OCI-LY3 (cell line): ENCODE data around the gene CARNS1.
A peak's percentile ranks its signal among the peaks of the same experiment; 100 is the strongest.

Experiments
- H2AFZ ChIP-seq: fragments of 200-600, 300-600 bp; shearing (Covaris generic); 2 replicates; pipeline ENCODE4 v1.6.0; 2014; ENCODE audit warnings: antibody characterized with exemption, low read depth, low read length
- H3K27ac ChIP-seq: fragments of 200-600, 300-600 bp; sonication (generic); 2 replicates; pipeline ENCODE4 v1.5.1; 2014; ENCODE audit warnings: mild to moderate bottlenecking, low read length, moderate library complexity, mixed read lengths
- H3K27me3 ChIP-seq: fragments of 200-600, 300-600 bp; sonication (generic); 2 replicates; pipeline ENCODE4 v1.6.1; 2014; ENCODE audit warnings: low read depth, low read length, mixed read lengths
- H3K36me3 ChIP-seq: fragments of 200-600, 300-600 bp; sonication (generic); replicated peaks from 2 replicates; pipeline ENCODE3; 2014; ENCODE audit warnings: low read depth, low read length, mixed read lengths
- H3K4me1 ChIP-seq: fragments of 300-600, 200-600 bp; sonication (generic); 2 replicates; pipeline ENCODE4 v1.6.1; 2014; ENCODE audit warnings: low read length, mixed read lengths
- H3K4me2 ChIP-seq: fragments of 200-600, 300-600 bp; sonication (generic); 2 replicates; pipeline ENCODE4 v1.6.1; 2014; ENCODE audit warnings: low read length, mixed read lengths
- H3K4me3 ChIP-seq: fragments of 300-600, 200-600 bp; sonication (generic); 2 replicates; pipeline ENCODE4 v1.5.1; 2014; ENCODE audit warnings: antibody characterized with exemption, mild to moderate bottlenecking, low read length, moderate library complexity
- H3K79me2 ChIP-seq: fragments of 300-600, 200-600 bp; shearing (Covaris generic); 2 replicates; pipeline ENCODE4 v1.6.1; 2014; ENCODE audit warnings: mild to moderate bottlenecking, low read length, mixed read lengths
- H3K9ac ChIP-seq: fragments of 300-600, 200-600 bp; shearing (Covaris generic); 2 replicates; pipeline ENCODE4 v1.6.0; 2014; ENCODE audit warnings: mild to moderate bottlenecking, low read length, moderate library complexity
- H3K9me3 ChIP-seq: fragments of 200-600, 300-600 bp; shearing (Covaris generic); 2 replicates; pipeline ENCODE4 v1.6.1; 2014; ENCODE audit warnings: low read length, mixed read lengths; ENCODE audit not compliant: insufficient read depth
- H4K20me1 ChIP-seq: fragments of 200-600, 300-600 bp; sonication (generic); 2 replicates; pipeline ENCODE4 v1.6.1; 2016; ENCODE audit warnings: low read length, mixed read lengths; ENCODE audit not compliant: insufficient read depth
- CTCF ChIP-seq: fragments of 200-600, 300-600 bp; sonication (generic); IDR thresholded peaks from 2 replicates; pipeline ENCODE4 v1.5.1; 2014; ENCODE audit warnings: antibody characterized with exemption, low read length, low read depth
- EZH2phosphoT487 ChIP-seq: fragments of 200-600 bp; shearing (Covaris generic); IDR thresholded peaks from 2 replicates; pipeline ENCODE4 v1.6.1; 2018; ENCODE audit warnings: antibody characterized with exemption, mixed run types, low read depth

Gene CARNS1

GRCh38 chr11:67445515-67445914 lies 30.0 kb downstream of the CARNS1 start:
- Histone ChIP-seq H3K27ac (no peak overlapping the region), H4K20me1 (no peaks in the 10 kb centered on the region), H3K9me3 (no peaks in the 10 kb centered on the region), H3K27me3 (0 out of 2 replicates have a peak, but pooled peaks cover 2% of the 10 kb centered on the region), H3K36me3 (no peaks in the 10 kb centered on the region), H3K9ac (no peak overlapping the region), H3K4me1 (peaks cover 44% of the 10 kb centered on the region), H2AFZ (no peak overlapping the region), H3K79me2 (no peaks in the 10 kb centered on the region), H3K4me2 (peak overlapping the region; percentile 67), H3K4me3 (0 out of 2 replicates have a peak overlapping the region, but pooled peaks have one; percentile 76)
- no peak for TF ChIP-seq EZH2phosphoT487
- TF ChIP-seq CTCF, result no peak

DNA sequence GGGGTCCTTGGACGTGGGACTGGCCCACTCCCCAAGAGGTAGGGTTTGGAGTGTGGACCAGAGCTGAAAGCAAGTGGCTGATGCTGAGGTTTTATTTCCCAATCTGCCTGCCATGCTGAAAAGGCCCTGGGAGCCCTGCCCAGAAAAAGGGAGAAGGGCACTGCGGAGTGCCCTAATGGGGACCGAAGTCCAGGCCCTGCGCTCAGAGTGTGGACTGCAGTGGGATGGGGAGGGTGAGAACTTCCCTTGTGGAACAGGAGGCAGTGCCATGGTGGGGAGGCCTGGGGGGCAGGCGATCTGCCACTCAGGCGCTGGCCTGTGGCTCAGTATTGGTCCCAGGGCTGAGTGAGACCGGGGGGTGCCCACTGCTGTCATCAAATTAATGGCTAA lies 32.7 kb downstream of the CARNS1 start:
- H3K4me2 ChIP-seq, result no peak overlapping the region

DNA sequence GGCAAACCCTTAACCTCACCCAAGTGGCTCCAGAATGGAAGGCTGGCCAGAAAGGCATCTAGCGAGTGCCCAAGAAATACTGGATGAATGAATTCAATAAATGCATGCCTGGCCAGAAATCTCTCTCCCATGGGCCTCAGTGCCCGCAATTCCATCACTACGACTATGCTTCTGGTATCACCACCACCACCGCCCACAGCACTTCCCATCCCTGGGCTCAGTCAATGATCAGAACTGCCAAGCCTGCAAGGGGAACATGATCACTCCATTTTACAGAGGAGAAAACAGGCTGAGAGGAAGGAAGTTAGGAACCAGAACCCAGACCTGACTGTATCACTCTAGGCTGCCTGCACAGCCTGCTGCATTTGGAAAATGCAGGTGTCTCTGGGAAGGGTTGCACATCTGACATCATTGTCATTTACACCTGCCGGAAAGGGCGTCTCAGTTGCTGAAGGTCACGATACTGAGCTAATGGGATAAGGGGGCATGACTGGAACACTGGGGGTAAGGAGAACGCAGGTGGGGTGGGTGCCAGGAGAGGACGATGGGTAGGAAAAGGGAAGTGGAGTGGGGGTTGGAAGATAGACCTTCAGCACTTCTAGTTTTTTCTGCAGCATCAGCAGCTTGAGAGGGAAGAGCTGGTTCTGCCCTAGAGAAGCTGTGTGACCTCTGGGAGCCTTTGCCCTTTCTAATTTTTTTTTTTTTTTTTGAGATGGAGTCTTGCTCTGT lies 33.8 kb downstream of the CARNS1 start:
- Histone ChIP-seq H4K20me1 (no peaks in the 10 kb centered on the region), H3K9ac (no peak overlapping the region), H3K27me3 (0 out of 2 replicates have a peak, but pooled peaks cover 2% of the 10 kb centered on the region), H3K36me3 (no peaks in the 10 kb centered on the region), H3K4me2 (no peak overlapping the region), H2AFZ (no peak overlapping the region), H3K4me1 (peaks cover 35% of the 10 kb centered on the region), H3K9me3 (no peaks in the 10 kb centered on the region), H3K79me2 (no peaks in the 10 kb centered on the region), H3K4me3 (no peak overlapping the region), H3K27ac (no peak overlapping the region)
- TF ChIP-seq CTCF, result no peak
- TF ChIP-seq EZH2phosphoT487, result no peak

More for the DNA sequence above, 32.7 kb downstream of the CARNS1 start:
- H3K4me1 ChIP-seq, result peaks cover 39% of the 10 kb centered on the region
- H3K4me3 ChIP-seq, result no peak overlapping the region
- H3K27me3 ChIP-seq, result 0 out of 2 replicates have a peak, but pooled peaks cover 2% of the 10 kb centered on the region
- TF ChIP-seq EZH2phosphoT487, result no peak
- no peak for TF ChIP-seq CTCF
- H3K9me3 ChIP-seq, result no peaks in the 10 kb centered on the region
- H4K20me1 ChIP-seq, result no peaks in the 10 kb centered on the region
- no peak overlapping the region for H3K27ac ChIP-seq
- H3K36me3 ChIP-seq, result no peaks in the 10 kb centered on the region
- H3K9ac ChIP-seq, result no peak overlapping the region
- no peak overlapping the region for H2AFZ ChIP-seq
- H3K79me2 ChIP-seq, result no peaks in the 10 kb centered on the region

DNA sequence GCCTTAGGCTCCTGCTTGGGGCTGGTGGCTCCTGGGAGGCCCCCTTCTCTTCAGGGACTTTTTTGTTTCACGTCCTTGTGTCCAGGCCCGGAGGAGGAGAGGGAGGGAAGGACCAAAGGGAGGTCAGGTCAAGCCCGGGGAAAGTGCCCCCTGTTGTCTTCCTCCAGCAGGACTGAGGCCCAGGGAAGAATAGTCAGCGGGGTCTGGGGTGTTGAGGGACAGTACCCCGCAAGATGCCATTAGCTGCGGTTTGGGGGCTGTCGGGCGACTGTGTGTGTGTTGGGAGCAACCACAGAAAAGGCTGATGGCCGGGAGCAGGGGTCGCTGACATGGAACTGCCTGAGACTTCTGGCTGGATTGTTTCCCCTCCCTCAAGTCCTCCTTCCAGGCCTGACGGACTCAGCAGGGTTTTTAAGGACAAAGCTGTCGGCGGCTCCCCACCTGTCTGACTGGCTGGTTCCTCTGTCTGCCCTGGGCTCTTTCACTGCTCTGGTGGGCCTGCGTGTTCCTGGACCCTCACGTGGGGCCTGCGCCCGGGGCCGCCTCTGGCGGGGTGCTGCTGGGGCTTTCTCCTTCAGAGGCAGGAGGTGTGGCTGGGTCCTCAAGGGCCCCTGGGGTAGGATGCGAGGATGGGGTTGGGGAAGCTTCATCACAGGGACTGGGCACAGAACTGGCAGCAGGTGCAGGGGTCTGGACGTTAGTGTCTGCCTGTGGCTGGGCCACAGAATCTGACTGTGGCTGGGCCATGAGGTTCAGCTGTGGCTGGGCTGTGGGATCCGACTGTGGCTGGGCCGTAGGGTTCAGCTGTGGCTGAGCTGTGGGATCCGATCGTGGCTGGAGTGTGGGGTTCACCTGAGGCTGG lies 35.5 kb downstream of the CARNS1 start:
- Histone ChIP-seq H3K9ac (no peak overlapping the region), H4K20me1 (no peaks in the 10 kb centered on the region), H3K9me3 (no peaks in the 10 kb centered on the region), H3K27me3 (0 out of 2 replicates have a peak, but pooled peaks cover 2% of the 10 kb centered on the region), H2AFZ (no peak overlapping the region), H3K4me1 (peaks cover 18% of the 10 kb centered on the region), H3K27ac (no peak overlapping the region), H3K4me2 (no peak overlapping the region), H3K79me2 (no peaks in the 10 kb centered on the region), H3K4me3 (no peak overlapping the region), H3K36me3 (no peaks in the 10 kb centered on the region)
- no peak for TF ChIP-seq CTCF
- no peak for TF ChIP-seq EZH2phosphoT487
